ENCODE measurements around the gene TTC23. TPM values are rescaled to one million over a fixed set of nuclear protein-coding genes. Genes with fewer than 3 reads are reported as not detected.
"Not testable (repeated sequence)": the region's sequence is repeated elsewhere in the genome, so short reads cannot be mapped to it uniquely, and the experiment has no call there.

Gene TTC23
- total RNA-seq, 1 experiment from 2014 or later, result 8.6 TPM

DNA sequence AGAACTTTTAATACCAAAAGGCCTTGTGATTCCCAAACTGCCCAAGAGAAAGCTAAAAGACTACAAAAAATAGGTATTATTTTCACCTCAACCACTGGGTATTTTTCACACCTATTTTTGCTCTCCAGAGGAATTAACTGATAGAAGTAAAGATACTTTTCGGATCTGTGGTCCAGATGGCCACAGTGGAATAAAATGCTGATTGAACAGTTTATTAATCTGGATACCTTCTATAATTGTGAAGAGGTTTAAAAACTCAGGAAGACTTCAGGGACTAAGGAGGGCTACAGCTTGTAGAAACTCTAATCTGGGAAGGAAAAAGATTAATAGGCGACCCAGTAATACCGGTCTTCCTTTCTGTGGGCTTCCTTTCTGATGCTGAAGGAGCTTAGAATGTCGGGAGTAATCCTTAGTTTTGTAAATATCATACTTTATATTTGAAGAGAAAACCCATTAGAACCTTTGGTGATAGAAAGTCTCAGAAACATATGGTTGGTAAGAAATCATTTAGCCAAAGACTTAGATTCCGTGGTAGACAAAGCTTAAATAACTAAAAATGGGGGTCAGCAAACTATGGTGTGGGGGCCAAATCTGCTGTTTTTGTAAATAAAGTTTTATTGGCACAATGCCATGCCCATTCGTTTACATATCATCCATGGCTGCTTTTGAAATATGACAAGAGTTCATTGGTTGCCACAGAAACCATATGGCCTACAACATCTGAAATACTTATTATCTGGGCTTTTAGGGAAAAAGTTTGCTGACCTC lies 47.8 kb downstream of the TTC23 start:
- no peak for DNase-seq (ENCODE audit: low spot score)

- DNase-seq (ENCODE audit: low spot score), result no peak
These were observed 51.5 kb downstream of the TTC23 start for GRCh38 chr15:99197856-99198255.

DNA sequence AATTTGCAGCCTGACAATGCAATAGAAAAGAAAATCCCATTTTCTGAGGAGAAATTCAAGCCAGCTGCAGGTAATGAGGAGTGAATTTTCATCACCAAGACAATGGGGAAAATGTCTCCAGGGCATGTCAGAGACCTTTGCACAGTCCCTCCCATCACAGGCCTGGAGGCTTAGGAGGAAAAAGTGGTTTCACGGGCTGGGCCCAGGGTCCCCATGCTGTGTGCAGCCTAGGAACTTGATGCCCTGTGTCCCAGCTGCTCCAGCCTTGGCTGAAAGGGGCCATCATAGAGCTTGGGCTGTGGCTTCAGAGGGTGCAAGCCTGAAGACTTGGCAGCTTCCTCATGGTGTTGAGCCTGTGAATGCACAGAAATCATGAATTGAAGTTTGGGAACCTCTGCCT lies 57.2 kb downstream of the TTC23 start:
- DNase-seq (ENCODE audit: low spot score), result not testable (repeated sequence)

GRCh38 chr15:99187936-99188335 lies 61.4 kb downstream of the TTC23 start:
- no peak for DNase-seq (ENCODE audit: low spot score)

DNA sequence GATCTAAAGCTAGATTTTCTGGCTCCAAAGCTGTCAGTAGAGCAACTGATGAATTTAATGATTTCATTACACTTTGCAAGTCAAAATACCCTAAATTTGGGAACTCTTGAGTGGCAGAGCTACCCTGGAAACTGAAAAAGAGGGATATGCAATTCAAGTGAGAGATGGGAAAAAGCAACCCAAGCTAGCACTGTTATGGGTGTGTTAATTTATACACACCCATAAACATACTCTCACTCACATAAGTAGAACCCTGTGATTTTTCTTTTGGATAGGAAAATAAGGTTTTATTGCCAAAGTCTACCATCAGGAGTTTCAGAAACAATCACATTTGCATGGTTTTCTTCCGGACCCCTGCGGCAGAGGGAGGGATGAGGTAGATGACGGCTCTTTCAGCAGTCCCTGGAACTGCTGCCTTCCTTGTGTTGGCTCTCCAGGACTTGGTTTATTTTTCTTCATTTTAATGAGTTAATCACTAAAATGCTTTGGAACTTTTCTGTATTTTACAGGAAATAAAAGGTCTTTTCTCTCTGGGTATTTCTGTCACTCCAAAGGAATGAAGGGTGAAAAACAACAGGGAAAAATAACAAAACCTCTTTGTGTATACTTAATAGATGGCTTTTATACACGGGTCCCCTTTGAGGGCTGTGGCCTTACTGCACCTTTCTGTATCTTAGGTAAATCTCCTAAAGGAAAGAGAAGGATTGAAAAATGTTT lies 63.8 kb downstream of the TTC23 start:
- DNase-seq (ENCODE audit: low spot score), result no peak

- no peak for DNase-seq (ENCODE audit: low spot score)
These were observed 66.6 kb downstream of the TTC23 start for GRCh38 chr15:99182791-99183190.

DNA sequence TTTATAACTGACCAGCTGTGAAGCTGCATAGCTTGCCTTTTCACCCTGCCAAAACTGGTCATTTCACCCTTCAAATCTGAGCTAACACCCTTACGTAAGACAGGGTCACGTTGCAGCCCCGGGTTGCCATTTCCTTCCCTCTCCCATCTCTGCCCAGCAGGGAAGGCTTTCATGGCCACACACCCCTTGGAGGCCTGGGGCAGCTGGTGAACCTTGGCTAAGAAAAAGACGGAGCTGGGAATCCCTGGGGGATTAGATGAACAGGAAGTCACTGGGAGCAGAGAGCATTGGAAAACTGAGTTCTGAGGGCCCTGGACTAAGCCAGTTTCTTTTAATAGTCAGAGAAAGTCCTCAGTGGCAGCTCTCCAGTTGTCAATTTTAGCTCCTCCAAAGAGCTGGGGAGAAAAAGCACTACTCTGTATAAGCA lies 67.8 kb downstream of the TTC23 start:
- DNase-seq (ENCODE audit: low spot score), result no peak

- no peak for DNase-seq (ENCODE audit: low spot score)
These were observed 68.4 kb downstream of the TTC23 start for GRCh38 chr15:99180964-99181306.

GRCh38 chr15:99180086-99180963 lies 69.1 kb downstream of the TTC23 start:
- no peak for DNase-seq (ENCODE audit: low spot score)

GRCh38 chr15:99177679-99178078 lies 71.7 kb downstream of the TTC23 start:
- DNase-seq (ENCODE audit: low spot score), result no peak

DNA sequence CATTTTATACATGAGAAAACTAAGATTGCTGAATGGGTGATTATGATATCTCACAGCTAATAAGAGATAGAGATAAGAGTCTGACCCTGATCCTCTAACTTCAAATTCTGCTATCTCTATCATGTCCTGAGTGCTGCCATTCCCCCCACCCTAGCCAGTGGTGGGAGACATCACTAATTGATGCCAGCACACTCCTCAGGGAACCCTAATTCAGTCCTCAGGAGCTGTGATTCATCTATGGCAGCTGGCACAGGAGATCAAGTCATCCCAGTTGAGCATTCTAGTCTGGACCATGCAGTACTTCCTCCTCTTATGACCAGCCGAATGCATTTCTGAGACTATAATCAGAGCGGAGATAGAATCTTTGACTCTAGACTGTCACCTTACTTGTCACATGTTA lies 72.6 kb downstream of the TTC23 start:
- no peak for DNase-seq (ENCODE audit: low spot score)

- no peak for DNase-seq (ENCODE audit: low spot score)
These were observed 74.6 kb downstream of the TTC23 start for GRCh38 chr15:99174567-99175395.

DNA sequence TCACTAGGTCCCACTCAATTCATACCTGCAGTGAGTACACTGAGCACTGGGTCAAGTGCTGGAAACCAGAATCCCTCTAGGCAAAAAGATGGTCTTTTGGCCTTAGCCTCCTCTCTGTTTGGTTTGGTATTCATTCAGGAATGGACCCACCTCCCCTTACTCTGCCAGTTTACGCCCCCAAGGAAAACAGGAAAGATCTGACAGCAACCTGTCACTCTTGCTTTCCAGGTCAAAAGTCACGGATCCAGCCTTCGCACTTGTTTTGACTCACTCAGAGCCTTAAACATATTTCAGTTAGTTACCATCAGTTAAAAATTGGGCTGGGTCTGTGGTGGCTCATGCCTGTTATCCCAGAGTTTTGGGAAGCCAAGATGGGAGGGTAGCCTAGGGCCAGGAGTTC lies 76.4 kb downstream of the TTC23 start:
- no peak for DNase-seq (ENCODE audit: low spot score)

- no peak for DNase-seq (ENCODE audit: low spot score)
These were observed 77.2 kb downstream of the TTC23 start for GRCh38 chr15:99172171-99172570.

DNA sequence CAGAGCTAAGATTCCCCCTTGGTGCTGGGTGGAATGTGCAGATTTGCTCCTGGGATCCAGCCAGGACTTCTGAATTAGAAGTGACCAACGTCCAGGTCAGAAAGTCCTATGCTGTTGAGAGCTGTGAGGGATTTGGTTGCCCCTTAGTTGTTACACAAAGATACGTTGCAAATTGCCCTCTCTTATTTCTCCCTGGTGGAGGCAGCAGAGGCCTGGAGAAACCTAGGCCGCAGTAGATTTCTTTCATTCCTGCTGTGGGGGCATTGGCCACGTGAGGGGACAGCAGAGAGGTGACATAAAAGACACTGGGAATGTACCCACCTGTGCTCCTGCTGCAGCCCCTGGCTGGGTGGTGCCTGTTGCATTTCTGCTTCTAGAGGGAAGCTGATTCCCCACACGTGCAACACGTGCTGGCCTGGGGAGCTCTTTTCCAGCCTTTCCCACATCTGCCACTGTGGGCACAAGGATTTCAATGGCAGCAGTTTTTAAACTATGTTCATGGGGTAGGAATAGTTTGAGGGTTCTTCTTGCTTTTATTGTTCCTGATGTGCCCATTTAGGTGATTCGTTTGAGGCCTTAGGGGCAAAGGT lies 78.8 kb downstream of the TTC23 start:
- no peak for DNase-seq (ENCODE audit: low spot score)

- no peak for DNase-seq (ENCODE audit: low spot score)
These were observed 79.5 kb downstream of the TTC23 start for GRCh38 chr15:99169769-99170311.

GRCh38 chr15:99168601-99169580 lies 80.5 kb downstream of the TTC23 start:
- no peak for DNase-seq (ENCODE audit: low spot score)

- no peak for DNase-seq (ENCODE audit: low spot score)
These were observed 81.7 kb downstream of the TTC23 start for GRCh38 chr15:99167640-99168039.

- no peak for DNase-seq (ENCODE audit: low spot score)
These were observed 82.2 kb downstream of the TTC23 start for GRCh38 chr15:99167201-99167600.

Data from HT-29 (cell line).